Fibroblast of skin of back (primary cell): ENCODE results near the gene ADH5.
"Not testable (repeated sequence)": the region's sequence is repeated elsewhere in the genome, so short reads cannot be mapped to it uniquely, and the experiment has no call there.

Experiments
- DNase-seq: peaks from one replicate; pipeline ENCODE4 v3.0.0-alpha.2; 2013

The ADH5 gene

DNA sequence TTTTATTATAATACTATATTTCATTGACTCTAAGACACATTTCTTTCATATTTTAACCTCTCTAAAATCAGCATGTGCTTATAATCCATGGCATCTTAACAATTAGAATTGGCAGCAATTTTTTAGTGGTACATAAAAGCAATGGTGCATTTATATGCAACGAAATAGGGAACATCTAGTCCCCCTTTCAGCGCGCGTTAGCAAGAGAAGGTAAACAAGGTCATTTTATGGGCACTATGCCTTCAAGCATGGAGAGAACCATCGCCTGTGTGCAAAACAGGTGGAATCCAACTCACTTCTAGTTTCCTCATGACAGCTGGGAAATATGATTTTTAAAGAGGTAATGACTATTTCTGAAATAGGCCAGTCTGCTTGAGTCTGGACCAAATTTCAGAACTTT lies 6.4 kb downstream of the ADH5 start:
- DNase-seq = no peak

DNA sequence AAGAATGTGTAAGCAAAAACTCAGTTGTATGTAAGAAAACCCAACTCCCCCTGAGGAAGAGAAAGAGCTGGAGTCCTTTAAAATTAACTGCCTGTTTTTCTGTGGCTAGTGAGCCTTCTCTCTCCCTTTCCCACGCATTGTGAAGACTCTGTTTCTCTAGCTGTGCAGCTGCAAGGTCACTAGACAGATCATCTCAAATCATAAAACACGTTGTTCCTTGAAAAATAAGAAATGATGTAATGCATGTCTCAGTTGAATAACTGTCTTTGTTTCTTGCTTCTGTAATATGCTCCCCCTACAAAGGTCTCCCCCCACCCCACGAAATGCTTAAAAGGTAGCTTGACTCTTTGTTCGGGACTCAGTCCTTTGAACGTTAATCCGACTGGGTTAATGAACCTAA lies 7.7 kb downstream of the ADH5 start:
- DNase-seq = not testable (repeated sequence)

DNA sequence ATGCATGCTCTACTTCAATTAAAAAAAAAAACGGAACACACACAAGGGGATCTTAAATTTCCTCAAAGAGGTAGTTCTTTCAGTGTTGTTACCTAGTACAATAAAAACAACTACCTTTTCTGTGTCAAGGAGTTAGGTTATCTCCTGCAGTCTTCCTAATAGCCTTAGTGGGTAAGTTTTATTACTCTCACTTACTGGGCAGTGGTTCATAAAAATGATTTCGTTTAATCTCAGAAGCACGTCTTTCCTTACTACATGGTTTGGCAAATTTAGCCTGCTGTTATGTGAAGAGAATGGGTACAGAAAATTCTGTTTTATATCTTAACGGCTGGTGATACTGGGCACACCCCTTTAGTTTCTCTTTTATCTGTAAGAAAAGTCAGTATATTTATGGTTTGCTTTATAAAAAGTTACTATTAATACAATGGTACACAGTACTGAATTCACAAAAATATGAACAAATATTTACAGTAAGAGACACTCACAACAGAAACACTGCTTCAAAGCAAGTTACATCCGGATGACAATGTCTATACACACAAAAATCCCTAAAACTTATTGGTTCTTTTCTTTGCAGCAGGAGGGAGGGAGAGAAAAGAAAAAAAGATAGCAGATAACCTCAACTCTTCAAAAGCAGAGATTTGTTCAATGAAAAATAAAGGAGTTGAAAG lies 8.8 kb downstream of the ADH5 start:
- no peak for DNase-seq

DNA sequence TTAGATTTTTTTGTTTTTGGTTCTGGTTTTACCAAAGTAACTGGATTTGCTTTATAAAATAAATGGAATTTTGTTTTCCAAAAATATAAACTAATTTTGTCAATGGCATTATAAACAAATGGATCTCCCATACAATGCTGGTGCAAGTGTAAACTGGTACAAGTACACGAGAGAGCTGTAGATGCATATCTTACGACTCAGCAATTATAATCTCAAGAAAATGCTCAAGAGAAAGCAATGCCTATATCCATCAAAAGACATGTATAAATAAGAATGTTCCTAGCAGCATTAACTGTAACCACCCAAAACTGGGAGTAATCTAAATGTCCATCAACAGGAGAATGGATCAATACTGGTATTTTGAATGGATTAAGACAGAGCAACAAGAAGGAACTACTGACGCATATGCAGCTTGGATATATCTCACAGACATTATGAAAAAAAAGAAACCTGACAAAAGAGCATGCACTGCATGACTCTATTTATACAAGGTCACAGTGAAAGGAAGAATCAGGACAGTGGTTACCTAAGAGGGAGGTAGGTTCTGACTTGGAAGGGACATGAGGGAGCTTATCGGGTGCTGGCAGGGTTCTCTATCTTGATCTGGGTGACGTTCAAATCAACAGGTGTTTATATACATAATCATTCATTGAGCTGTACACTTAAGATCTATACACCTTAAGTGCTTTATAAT lies 9.5 kb downstream of the ADH5 start:
- no peak for DNase-seq

DNA sequence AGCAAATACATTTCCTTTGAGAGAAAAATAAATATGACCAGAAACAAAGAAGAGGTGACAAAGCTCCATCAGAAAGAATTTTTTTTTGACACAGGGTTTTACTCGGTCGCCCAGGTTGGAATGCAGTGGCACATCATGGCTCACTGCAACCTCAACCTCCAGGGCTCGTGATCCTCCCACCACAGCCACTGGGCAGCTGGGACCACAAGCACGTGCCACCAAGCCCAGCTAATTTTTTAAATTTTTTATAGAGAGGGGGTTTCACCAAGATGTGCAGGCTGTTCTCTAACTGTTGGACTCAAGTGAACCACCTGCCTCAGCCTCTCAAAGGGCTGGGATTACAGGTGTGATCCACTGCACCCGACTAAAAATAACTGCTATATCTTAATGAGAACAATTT lies 10.3 kb downstream of the ADH5 start:
- DNase-seq = no peak

DNA sequence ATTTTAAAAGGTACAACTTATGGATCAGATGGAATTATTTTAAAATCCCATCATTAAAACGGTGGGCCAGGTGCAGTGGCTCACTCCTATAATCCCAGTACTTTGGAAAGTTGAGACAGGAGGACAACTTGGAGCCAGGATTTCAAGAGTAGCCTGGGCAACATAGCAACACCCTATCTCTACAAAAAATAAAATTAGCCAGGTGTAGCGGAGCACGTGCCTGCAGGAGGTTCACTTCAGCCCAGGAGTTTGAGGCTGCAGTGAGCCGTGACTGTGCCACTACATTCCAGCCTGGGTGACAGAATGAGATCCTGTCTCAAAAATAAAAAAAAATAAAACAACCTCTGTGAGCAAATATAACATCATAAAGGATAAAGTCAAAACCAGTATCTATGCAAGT lies 11.4 kb downstream of the ADH5 start:
- no peak for DNase-seq

DNA sequence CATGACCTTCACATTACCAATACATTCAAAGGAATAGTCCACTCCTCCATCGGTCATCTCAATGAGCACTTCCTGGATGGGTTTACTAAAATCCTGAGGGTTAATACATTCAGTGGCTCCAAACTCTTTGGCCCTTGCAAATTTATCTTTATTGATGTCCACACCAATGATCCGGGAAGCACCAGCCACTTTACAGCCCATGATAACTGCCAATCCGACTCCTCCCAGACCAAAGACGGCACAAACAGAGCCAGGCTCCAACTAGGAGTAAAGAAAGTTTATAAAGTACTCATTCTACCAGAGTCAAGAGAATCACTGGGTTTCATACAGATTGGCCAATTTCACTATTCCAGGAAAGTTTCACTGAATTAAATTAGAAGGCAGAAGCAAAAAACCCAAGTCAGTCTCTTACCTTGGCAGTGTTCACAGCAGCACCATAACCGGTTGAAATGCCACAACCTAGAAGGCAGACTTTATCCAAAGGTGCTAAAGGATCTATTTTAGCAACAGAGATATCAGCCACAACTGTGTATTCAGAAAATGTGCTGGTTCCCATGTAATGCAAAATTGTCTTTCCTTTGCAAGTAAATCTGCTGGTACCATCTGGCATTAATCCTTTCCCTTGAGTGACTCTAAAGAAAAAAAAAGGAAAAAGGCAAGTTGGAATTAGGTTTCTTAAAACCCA lies 12.2 kb downstream of the ADH5 start:
- no peak for DNase-seq

DNA sequence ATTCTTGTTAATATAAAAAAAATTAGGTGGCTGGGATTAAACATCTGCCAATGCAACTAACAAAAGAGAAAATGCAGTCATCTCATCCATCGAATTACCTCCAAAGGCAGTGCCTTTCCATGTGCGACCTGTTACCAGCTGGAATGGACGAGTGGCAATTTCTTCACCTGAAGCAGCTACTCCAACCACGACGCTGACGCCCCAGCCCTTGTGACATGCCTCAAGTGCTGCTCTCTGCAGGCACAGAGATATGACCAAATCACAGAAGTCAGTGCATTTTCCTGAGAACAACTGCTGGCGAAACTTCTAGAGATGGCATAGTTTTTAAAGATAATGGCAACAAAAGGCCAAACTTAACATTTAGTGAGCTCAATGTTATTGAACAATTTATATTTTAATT lies 13.8 kb downstream of the ADH5 start:
- no peak for DNase-seq

DNA sequence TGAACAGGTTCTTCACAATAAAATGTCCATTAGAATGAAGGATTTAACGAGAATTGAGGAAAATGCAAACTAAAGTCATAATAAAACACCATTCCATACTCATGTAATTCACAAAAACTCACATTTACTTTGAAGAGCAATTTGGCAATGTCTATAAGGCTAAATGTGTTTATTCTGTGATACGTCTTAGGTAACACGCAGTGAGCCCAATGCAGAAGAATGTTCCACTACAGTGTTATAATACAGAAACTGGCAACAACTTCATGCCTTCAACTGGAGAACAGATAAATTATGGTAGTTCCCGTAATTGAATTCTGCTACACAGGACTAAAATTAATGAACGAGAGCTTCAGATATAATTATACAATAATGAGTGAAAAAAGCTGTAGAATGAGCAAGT lies 17.4 kb downstream of the ADH5 start:
- DNase-seq = no peak

DNA sequence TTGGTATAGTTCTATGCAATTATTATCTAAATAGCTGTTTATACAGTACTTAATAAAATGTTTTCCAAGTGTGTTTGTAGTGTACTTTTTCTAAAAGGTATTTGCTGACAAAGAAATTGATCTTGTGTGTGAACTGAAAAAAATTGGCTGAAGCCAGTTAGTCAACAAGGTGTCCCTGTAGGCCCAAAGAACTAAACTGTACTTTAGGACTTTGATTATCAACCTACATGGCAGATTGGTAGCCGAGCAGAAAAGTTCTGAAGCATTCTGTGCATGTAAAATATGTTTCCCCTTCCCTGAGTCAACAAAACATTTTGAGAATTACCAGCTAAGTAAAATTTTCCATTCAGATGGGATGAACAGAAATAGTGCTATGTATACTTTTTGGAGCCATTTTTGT lies 21.0 kb downstream of the ADH5 start:
- DNase-seq = no peak

DNA sequence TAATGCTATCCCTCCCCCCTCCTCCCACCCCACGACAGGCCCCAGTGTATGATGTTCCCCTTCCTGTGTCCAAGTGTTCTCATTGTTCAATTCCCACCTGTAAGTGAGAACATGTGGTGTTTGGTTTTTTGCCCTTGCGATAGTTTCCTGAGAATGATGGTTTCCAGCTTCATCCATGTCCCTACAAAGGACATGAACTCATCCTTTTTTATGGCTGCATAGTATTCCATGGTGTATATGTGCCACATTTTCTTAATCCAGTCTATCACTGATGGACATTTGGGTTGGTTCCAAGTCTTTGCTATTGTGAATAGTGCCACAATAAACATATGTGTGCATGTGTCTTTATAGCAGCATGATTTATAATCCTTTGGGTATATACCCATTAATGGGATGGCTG lies 23.1 kb downstream of the ADH5 start:
- not testable (repeated sequence) for DNase-seq

DNA sequence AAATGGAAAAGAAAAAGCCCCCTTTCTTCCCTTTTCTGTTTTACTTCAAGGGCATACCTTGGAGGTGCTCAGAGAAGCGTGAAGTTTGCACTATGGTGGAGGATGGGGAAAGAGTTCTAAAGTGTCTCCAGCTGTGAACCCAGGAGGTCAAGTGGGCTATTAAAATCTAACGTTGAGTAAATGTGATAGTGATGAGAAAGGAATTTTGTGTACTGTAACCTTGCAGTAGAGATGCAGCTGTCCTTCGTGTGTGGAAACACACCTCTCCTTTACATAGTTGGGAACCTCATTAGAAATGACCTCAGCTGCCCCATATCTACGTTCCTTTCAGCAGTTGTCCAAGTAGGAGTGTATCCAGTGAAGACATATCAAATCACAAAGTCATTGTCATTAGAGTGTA lies 26.5 kb downstream of the ADH5 start:
- DNase-seq = no peak

DNA sequence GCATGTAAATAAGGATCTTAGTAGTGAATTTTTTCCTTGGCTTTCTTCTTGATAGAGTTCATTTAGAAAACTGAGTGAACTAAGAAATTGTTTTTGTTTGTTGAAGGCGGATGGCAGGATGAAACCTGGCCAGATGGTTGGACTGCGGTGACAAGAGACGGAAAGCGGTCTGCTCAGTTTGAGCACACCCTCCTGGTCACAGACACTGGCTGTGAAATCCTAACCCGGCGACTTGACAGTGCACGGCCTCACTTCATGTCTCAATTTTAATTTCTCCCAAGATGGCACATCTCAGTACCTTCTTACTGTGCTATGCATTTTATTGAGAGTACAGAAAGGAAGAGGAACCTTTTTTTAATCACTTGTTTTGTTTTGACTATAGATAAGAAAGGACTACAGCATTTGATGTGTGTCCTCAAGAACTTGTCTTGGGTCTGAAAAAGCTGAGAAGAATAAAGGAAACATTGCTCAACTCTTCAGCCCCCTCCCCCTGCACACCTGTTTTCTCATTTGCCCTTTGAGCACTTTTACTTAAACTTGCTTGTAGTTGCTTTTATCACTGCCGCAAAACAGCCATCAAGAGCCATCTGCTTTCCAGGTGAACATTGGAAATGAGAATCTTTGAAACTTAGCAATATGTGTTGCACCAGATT lies 27.4 kb downstream of the ADH5 start:
- no peak for DNase-seq

DNA sequence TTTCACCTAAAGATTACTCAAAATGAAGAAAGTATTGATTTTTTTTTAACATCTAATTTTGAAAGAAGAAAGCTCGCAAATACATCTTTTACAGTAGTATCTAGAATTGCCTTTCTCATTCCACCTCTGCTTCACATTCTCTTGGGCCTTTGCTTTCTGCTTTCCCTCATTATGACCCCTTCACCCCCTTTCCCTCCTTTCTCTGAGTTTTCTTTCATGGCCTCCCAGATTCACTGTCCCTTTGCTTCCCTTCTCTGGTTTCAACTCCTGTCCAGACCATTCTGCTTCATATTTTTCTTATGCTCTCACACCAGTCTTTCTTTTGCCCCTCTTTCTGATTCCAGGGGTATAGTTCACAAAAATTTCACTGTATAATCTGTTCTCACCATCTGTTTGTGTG lies 29.0 kb downstream of the ADH5 start:
- DNase-seq = peak; percentile 1

DNA sequence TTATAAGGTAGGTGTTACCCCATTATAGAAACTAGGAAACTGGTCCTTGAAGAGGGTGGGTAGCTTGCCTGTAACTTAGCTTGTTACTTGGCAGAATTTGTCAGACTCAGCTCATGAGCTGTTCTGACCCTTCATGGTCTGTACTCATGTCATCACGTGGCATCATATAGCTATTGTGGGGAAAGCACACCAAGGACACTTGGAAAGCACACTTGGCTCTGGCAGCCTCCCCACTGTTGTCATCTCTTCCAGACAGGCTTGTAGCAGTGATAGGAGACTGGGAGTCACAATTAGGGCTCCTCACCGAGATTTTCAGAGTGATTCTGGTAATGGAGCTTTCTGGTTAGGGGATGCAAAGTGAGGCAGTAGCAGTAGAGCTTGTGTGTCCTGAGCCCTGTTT lies 30.4 kb downstream of the ADH5 start:
- no peak for DNase-seq

DNA sequence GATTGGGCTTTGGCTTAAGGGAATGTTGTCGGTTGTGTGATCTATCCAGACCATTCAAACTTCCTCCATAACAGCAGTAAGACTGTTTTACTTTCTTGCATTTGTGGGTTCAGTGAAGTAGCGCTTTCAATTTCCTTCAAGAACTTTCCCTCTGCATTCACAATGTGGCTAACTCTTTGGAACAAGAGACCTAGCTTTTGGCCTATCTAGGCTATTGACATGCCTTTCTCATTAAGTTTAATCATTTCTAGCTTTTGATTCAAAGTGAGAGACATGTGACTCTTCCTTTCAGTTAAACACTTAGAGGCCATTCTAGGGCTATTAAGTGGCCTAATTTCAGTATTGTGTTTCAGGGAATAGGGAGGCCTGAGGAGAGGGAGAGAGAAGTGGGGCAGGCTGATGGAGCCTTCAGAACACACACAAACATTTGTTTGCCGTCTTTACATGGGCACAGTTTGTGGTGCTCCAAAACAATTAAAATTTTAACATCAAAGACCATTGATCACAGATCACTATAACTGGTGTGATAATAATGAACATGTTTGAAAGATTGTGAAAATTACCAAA lies 34.1 kb downstream of the ADH5 start:
- no peak for DNase-seq

DNA sequence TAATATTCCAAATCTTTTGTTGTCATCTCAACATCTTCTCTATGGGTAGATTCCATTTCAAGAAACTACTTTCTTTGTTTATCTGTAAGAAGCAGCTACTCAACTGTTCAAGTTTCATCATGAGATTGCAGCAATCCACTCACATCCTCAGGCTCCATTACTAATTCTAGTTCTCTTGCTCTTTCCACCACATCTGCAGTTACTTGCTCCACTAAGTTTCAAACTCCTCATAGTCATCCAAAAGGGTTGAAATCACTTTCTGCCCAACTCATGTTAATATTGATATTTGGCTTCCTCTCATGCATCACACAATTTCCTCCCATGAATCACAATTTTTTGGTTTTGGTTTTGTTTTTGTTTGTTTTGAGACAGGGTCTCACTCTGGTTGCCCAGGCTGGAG lies 35.7 kb downstream of the ADH5 start:
- DNase-seq = no peak

DNA sequence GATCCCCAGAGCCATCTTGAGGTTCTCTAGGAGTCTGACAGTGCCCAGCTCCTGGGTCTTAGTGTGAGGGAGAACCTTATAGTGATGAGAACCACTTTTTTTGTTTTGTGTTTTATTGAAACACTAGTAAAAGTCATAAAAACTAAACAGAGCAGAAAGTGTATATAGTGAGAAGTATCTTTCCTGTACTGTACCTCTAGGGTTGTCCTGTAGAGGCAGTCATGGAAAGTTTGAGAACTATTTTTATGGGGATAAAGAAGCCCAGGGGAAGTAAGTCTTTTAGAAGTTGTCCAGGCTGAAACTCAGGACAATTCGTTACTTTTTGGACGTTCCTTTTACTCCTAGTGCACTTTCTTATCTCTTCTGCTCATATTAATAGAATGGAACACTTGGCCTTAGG lies 40.9 kb downstream of the ADH5 start:
- no peak for DNase-seq

DNA sequence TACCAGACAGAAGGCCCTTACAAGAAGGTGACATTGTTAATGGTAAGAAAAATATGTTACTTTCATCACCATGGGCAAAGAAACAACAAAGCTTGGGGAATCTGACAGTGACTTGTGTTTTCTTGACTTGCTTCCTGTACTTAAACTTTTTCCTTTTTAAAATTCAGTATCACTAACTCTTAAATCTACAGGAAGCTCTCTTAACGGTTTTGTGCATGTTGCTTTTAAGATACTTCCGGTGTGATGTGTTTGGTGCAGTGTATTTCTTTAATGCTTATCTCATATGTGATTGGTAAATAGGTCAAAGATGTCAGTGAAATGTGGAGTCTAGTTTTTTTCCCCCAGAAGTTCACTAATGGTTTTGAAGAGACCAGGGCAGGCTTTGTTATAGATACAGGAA lies 45.2 kb downstream of the ADH5 start:
- DNase-seq = no peak

DNA sequence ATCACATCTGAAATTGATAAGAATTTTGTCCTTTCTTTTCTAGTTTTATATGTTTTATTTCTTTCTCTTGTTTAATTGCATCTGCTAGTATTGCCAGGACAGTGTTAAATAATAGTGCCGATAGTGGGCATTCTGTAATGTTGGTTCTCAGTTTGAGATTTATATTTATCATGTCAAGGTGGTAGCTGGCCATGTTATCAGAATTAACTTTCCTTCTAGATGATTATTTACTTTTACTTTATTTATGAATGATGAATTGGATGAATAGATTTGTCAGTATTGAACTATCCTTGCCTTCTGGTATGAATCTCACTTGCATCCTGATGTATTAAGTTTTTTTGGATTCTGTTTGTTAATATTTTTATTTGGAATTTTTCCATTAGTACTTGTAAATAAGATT lies 50.4 kb downstream of the ADH5 start:
- no peak for DNase-seq

DNA sequence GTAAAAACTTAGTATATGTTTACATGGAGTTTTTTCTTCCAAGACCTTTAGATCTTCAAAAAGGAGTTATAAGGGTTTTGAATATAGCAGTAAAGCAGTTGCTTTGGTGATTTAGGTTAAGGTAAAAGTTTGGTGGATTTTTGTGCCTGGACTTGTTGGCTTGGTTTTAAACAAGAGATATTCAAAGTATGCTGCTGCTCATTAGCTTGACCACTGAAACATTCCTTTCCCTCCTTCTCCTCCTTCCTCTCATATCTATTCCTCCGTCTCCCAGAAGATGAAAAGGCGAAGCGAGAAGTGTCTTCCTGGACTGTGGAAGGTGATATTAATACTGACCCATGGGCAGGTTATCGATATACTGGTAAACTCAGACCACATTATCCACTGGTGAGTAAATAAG lies 54.6 kb downstream of the ADH5 start:
- peak; percentile 20 for DNase-seq

DNA sequence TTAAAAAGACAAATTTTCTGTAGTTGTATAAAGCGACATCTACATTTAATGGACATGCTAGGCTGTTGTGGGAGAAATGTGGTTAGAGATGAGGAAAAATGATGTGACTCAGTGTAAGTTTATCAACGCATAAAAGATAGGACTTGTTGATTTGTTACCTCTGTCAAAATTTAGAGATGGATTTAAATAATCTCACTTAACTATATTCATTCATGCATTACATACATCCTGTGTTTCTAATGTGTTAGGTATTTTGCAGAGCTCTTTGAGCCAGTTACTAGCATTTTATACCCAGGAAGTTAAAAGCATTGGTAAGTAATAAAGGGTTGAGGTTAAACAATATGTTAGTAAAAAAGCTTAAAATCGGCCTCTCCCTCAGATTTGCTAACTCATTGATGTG lies 58.7 kb downstream of the ADH5 start:
- DNase-seq = no peak

DNA sequence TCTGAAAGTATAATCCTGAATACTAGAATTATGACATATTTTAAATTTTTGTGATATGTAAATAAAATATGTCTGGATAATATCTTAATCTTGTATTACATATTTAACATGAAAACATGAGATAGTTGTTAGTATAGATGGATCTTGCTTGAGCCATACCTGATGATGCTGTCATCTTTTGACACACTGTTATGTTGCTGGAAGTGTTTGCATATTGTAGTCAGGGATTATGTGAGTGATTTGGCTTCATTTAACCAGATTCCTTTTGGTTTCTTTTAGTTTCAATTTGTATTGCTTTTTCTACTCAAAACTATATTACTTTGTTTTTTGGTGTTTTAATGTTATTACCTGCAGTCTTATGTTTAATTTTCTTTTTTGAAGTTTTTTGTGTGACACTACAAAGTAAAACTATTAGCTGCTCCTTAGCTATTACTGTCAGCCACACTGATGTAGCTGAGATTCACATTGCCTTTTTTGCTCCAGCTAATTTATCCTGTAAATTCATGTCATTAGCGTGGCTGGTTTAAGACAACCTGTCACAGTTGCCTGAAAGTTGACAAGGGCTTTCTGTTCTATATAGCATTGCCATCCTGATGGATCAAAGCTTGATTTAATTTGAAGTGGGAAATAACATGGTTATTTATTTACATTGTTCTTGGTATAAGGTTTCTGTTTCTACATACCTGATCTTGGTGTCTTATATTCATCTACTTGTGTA lies 59.4 kb downstream of the ADH5 start:
- DNase-seq = no peak
